Subcutaneous adipose tissue (tissue), 4 donors: ENCODE measurements around the gene SMYD2. TPM values are rescaled to one million over a fixed set of nuclear protein-coding genes. Genes with fewer than 3 reads are reported as not detected.

Experiments
- CTCF ChIP-seq: fragments of 450-650 bp; IDR thresholded peaks from one replicate; pipeline ENCODE4 v1.5.1; 2016; ENCODE audit warnings: low read depth, mild to moderate bottlenecking, control low read depth, antibody characterized with exemption, moderate library complexity
- total RNA-seq, 4 donors: library from RNA; depleted of rRNA; stranded (reverse); fragments of >200 nt; gene quantifications; one replicate each; pipeline ENCODE4 v1.1.0, GENCODE V29; 2016

The SMYD2 gene
- total RNA-seq, 4 donors from 2014 or later: 30.0 to 49.9 (median 38.5) TPM

GRCh38 chr1:214247501-214248041 lies 33.4 kb upstream of the SMYD2 start:
- TF ChIP-seq CTCF: no peak

- TF ChIP-seq CTCF: no peak
Measured at GRCh38 chr1:214248311-214249085, 32.5 kb upstream of the SMYD2 start.

GRCh38 chr1:214249651-214250050 lies 31.3 kb upstream of the SMYD2 start:
- no peak for TF ChIP-seq CTCF

- no peak for TF ChIP-seq CTCF
Measured at GRCh38 chr1:214251354-214251753, 29.6 kb upstream of the SMYD2 start.

GRCh38 chr1:214255509-214255908 lies 25.4 kb upstream of the SMYD2 start:
- TF ChIP-seq CTCF: no peak

DNA sequence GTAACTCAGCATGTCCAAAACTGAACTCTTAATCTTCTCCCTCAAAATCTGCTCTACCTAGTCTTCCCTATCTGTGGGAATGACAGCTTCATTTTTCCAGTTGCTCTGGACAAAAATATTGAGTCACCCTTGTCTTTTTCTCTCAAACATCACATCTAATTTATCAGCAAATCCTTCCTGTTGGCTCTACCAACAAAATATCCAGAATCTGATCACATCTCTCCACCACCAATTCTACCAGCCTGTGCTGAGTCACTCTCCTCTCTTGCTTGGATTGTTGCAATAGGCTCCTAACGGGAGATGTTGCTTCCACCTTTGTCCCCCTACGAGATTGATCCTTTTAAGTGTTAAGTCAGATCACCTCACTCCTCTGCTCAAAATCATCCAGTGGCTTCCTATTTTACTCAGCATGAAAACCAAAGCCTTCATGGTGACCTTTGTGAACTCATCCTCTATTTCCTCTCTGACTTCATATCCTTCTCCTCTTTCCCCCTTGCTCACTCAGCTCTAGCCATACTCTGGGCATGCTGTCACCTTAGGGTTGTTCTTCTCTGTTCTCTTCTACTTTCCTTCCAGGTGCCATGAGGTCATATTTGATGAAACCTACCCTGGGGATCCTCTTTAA lies 21.5 kb upstream of the SMYD2 start:
- no peak for TF ChIP-seq CTCF

- TF ChIP-seq CTCF: no peak
Measured at GRCh38 chr1:214260561-214261205, 20.3 kb upstream of the SMYD2 start.
